Measurements from ENCODE around the gene UGGT1.
"Not testable (repeated sequence)": the region's sequence is repeated elsewhere in the genome, so short reads cannot be mapped to it uniquely, and the experiment has no call there.

The UGGT1 gene

GRCh38 chr2:128206245-128206644 lies 115.2 kb downstream of the UGGT1 start:
- H3K4me3 ChIP-seq (ENCODE audit: control insufficient read depth, low read depth, low read length) = no peak overlapping the region
- DNase-seq (ENCODE audit: low read depth) = no peak
- TF ChIP-seq, protein P1, sequence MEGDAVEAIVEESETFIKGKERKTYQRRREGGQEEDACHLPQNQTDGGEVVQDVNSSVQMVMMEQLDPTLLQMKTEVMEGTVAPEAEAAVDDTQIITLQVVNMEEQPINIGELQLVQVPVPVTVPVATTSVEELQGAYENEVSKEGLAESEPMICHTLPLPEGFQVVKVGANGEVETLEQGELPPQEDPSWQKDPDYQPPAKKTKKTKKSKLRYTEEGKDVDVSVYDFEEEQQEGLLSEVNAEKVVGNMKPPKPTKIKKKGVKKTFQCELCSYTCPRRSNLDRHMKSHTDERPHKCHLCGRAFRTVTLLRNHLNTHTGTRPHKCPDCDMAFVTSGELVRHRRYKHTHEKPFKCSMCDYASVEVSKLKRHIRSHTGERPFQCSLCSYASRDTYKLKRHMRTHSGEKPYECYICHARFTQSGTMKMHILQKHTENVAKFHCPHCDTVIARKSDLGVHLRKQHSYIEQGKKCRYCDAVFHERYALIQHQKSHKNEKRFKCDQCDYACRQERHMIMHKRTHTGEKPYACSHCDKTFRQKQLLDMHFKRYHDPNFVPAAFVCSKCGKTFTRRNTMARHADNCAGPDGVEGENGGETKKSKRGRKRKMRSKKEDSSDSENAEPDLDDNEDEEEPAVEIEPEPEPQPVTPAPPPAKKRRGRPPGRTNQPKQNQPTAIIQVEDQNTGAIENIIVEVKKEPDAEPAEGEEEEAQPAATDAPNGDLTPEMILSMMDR (conservative IDR thresholded peaks at IDR 0.05; ENCODE audit: control insufficient read depth, insufficient read depth, low read depth, low read length) = no peak

- no peak overlapping the region for H3K4me3 ChIP-seq (ENCODE audit: control insufficient read depth, low read depth, low read length)
- TF ChIP-seq, protein P1 (conservative IDR thresholded peaks at IDR 0.05; ENCODE audit: control insufficient read depth, insufficient read depth, low read depth, low read length) = no peak
- DNase-seq (ENCODE audit: low read depth) = no peak
These were observed 117.0 kb downstream of the UGGT1 start for GRCh38 chr2:128208023-128208422.

DNA sequence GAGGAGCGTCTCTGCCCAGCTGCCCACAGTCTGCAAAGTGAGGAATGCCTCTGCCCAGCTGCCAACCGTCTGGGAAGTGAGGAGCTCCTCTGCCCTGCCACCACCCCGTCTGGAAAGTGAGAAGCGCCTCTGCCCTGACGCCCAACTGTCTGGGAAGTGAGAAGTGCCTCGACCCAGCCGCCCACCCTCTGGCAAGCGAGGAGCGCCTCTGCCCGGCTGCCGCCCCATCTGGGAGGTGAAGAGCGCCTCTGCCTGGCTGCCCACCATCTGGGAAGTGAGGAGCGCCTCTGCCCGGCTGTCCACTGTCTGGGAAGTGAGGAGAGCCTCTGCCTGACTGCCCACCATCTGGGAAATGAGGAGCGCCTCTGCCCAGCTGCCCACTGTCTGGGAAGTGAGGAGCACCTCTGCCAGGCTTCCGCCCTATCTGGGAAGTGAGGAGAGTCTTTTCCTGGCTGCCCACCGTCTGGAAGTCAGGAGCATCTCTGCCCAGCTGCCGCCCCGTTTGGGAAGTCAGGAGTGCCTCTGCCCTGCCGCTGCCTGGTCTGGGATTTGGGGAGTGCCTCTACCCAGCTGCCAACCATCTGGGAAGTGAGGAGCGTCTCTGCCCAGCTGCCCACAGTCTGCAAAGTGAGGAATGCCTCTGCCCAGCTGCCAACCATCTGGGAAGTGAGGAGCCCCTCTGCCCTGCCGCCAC lies 117.8 kb downstream of the UGGT1 start:
- not testable (repeated sequence) for DNase-seq (ENCODE audit: low read depth); H3K4me3 ChIP-seq (ENCODE audit: control insufficient read depth, low read depth, low read length)

- no peak for DNase-seq (ENCODE audit: low read depth)
- H3K4me3 ChIP-seq (ENCODE audit: control insufficient read depth, low read depth, low read length) = no peak overlapping the region
- TF ChIP-seq, protein P1 (conservative IDR thresholded peaks at IDR 0.05; ENCODE audit: control insufficient read depth, insufficient read depth, low read depth, low read length) = no peak
These were observed 123.3 kb downstream of the UGGT1 start for GRCh38 chr2:128214251-128214650.

- no peak overlapping the region for H3K4me3 ChIP-seq (ENCODE audit: control insufficient read depth, low read depth, low read length)
- TF ChIP-seq, protein P1 (conservative IDR thresholded peaks at IDR 0.05; ENCODE audit: control insufficient read depth, insufficient read depth, low read depth, low read length) = no peak
- DNase-seq (ENCODE audit: low read depth) = no peak
These were observed 124.0 kb downstream of the UGGT1 start for GRCh38 chr2:128214866-128215460.

DNA sequence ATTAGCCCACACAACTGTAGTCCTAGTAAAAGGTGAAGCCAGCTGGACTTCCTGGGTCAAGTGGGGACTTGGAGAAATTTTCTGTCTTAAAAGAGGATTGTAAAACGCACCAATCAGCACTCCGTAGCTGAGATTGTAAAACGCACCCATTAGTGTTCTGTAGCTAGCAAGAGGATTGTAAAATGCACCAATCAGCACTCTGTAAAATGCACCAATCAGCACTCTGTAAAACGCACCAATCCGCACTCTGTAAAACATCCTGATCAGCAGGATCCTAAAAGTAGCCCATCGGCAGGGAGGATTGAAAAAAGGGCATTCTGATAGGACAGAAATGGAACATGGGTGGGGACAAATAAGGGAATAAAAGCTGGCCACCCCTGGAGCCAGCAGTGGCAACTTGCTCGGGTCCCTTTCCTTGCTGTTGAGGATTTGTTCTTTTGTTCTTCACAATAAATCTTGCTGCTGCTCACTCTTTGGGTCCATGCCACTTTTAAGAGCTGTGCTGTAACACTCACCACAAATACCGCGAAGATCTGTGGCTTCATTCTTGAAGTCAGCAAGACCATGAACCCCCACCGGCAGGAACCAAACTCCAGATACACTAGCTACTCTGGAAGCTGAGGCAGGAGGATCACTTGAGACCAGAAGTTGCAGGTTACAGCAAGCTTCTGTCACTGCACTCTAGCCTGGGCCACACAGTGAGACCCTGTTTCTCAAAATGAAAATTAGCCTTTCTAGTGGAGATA lies 125.1 kb downstream of the UGGT1 start:
- DNase-seq (ENCODE audit: low read depth) = no peak
- TF ChIP-seq, protein P1 (conservative IDR thresholded peaks at IDR 0.05; ENCODE audit: control insufficient read depth, insufficient read depth, low read depth, low read length) = no peak

DNA sequence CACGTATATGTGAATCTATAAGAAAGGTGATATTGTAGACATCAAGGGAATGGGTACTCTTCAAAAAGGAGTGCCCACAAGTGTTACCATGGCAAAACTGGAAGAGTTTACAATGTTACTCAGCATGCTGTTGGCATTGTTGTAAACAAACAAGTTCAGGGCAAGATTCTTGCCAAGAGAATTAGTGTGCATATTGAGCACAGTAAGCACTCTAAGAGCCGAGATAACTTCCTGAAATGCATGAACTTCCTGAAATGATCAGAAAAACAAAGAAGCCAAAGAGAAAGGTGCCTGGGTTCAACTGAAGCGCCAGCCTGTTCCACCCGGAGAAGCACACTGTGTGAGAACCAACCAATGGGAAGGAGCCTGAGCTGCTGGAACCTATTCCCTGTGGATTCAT lies 126.7 kb downstream of the UGGT1 start:
- TF ChIP-seq, protein P1 (conservative IDR thresholded peaks at IDR 0.05; ENCODE audit: control insufficient read depth, insufficient read depth, low read depth, low read length) = no peak
- H3K4me3 ChIP-seq (ENCODE audit: control insufficient read depth, low read depth, low read length) = no peak overlapping the region
- DNase-seq (ENCODE audit: low read depth) = no peak

More for the DNA sequence above, 125.1 kb downstream of the UGGT1 start:
- no peak overlapping the region for H3K4me3 ChIP-seq (ENCODE audit: control insufficient read depth, low read depth, low read length)
